SK-N-SH (cell line): ENCODE results near the gene SYT13.

Source experiments
- EP300 ChIP-seq, 2 experiments: IDR thresholded peaks; 2 replicates each; pipeline versions ENCODE4 v1.4.0 to v1.6.1; 2012; ENCODE audit warnings: borderline replicate concordance in 1 of 2, low read depth in 1 of 2, low read length in 1 of 2
- EZH2phosphoT487 ChIP-seq: fragments of 200-600 bp; sonication (generic); IDR thresholded peaks from 2 replicates; pipeline ENCODE4 v1.6.1; 2017; ENCODE audit warnings: low read depth, mixed run types, mild to moderate bottlenecking, antibody characterized with exemption, moderate library complexity, borderline replicate concordance
- GABPA ChIP-seq: IDR thresholded peaks from 2 replicates; pipeline ENCODE4 v1.4.0; 2012; ENCODE audit warnings: low read depth, mild to moderate bottlenecking
- NFIC ChIP-seq: IDR thresholded peaks from 2 replicates; pipeline ENCODE4 v1.4.0; 2012; ENCODE audit warnings: borderline replicate concordance
- POLR2AphosphoS5 ChIP-seq: IDR thresholded peaks from 2 replicates; pipeline ENCODE4 v1.6.1; 2012; ENCODE audit warnings: low read depth, low read length
- SMC3 ChIP-seq: IDR thresholded peaks from 2 replicates; pipeline ENCODE4 v1.6.1; 2012; ENCODE audit warnings: low read depth, low read length, improper control_type of control experiment
- TEAD4 ChIP-seq: IDR thresholded peaks from 2 replicates; pipeline ENCODE4 v1.4.0; 2012; ENCODE audit warnings: mild to moderate bottlenecking, borderline replicate concordance; ENCODE audit not compliant: insufficient read depth
- YY1 ChIP-seq: IDR thresholded peaks from 2 replicates; pipeline ENCODE4 v1.4.0; 2012; ENCODE audit warnings: low read depth, mild to moderate bottlenecking
- TF ChIP-seq, protein P1 (sequence below): fragments of 200-600 bp; sonication (generic); IDR thresholded peaks from 2 replicates; pipeline ENCODE4 v1.6.1; 2017; ENCODE audit warnings: antibody characterized with exemption, mild to moderate bottlenecking, moderate library complexity
- TF ChIP-seq, protein P2 (sequence below): IDR thresholded peaks from 2 replicates; pipeline ENCODE4 v1.4.0; 2012; ENCODE audit warnings: low read depth, borderline replicate concordance

DNA sequence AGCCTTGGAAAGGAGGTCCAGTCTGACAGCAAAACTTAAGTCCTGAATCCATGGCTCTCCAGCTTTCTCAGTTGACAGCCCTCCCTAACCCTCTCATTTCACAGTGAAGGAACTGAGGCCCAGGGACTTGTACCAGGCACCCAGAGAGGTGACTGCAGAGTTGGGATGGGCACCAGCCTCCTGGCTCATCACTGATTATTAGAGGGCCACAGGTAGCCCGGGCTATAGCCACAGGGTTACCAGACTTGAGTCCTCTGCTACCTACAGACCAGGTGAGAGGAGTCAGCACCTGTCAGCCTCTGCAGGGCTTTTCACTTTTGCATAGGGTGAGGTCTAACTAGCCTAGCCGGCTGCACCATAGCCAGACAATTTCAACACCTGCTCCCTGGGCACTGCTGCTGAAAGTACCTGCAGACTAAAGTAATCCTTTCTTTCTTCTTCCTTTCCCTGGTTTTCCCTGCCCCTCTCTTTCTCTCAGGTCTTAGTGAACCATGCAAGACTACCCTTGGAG lies 37.6 kb downstream of the SYT13 start:
- TF ChIP-seq, protein P1, sequence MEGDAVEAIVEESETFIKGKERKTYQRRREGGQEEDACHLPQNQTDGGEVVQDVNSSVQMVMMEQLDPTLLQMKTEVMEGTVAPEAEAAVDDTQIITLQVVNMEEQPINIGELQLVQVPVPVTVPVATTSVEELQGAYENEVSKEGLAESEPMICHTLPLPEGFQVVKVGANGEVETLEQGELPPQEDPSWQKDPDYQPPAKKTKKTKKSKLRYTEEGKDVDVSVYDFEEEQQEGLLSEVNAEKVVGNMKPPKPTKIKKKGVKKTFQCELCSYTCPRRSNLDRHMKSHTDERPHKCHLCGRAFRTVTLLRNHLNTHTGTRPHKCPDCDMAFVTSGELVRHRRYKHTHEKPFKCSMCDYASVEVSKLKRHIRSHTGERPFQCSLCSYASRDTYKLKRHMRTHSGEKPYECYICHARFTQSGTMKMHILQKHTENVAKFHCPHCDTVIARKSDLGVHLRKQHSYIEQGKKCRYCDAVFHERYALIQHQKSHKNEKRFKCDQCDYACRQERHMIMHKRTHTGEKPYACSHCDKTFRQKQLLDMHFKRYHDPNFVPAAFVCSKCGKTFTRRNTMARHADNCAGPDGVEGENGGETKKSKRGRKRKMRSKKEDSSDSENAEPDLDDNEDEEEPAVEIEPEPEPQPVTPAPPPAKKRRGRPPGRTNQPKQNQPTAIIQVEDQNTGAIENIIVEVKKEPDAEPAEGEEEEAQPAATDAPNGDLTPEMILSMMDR, result no peak
- TF ChIP-seq TEAD4, result no peak
- no peak for TF ChIP-seq NFIC
- no peak for TF ChIP-seq SMC3
- TF ChIP-seq, protein P2, sequence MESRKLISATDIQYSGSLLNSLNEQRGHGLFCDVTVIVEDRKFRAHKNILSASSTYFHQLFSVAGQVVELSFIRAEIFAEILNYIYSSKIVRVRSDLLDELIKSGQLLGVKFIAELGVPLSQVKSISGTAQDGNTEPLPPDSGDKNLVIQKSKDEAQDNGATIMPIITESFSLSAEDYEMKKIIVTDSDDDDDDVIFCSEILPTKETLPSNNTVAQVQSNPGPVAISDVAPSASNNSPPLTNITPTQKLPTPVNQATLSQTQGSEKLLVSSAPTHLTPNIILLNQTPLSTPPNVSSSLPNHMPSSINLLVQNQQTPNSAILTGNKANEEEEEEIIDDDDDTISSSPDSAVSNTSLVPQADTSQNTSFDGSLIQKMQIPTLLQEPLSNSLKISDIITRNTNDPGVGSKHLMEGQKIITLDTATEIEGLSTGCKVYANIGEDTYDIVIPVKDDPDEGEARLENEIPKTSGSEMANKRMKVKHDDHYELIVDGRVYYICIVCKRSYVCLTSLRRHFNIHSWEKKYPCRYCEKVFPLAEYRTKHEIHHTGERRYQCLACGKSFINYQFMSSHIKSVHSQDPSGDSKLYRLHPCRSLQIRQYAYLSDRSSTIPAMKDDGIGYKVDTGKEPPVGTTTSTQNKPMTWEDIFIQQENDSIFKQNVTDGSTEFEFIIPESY, result no peak
- no peak for TF ChIP-seq POLR2AphosphoS5
- TF ChIP-seq EP300 (IDR thresholded peaks at IDR 0.05; ENCODE audit: borderline replicate concordance in 1 of 2, low read depth in 1 of 2, low read length in 1 of 2), result no peak
- TF ChIP-seq GABPA, result no peak
- TF ChIP-seq YY1, result no peak
- TF ChIP-seq EZH2phosphoT487, result no peak
